Uterus (tissue), 2 donors: ENCODE measurements around the gene CADM2.

Experiments
- CTCF ChIP-seq, 4 experiments: fragments of 200-600 bp in 2 of 4; fragments of 450-650 bp in 2 of 4; sonication (generic) in 2 of 4; IDR thresholded peaks; one replicate each; pipeline ENCODE4 v1.5.1; 2016 to 2019; ENCODE audit warnings: antibody characterized with exemption in 4 of 4, mild to moderate bottlenecking in 2 of 4, moderate library complexity in 1 of 4
- POLR2A ChIP-seq, 2 donors: fragments of 450-650 bp; IDR thresholded peaks; one replicate each; pipeline ENCODE4 v1.6.1; 2016; ENCODE audit warnings: antibody characterized with exemption in 2 of 2, mild to moderate bottlenecking in 1 of 2, moderate library complexity in 1 of 2

DNA sequence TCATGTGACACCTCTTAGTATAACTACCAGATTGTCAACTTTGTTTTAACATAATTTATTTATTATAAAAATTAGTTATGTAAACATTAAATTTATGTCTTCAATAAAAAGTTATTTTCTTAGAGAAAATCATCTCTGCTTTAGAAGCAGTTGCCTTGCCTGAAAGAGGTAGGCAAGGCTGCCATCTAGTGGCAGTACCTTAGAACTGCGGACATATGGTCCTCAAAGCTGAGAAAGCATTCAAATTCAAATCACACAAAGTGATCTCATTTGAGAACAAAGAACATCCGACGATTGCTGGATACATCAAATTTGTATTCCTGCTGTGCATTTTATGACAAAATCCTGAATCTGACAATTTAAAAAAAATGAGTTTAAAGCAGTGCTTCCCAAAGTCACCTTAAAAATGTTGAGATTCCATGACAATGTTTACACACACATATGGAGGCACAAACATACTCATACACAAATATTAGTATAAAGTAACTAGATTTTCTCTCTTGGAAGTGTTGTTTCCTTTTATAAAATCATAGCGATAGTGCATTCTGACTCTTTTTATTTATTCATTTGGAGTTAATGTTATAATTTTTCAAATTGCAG is 617.4 kb downstream of the CADM2 start:
- TF ChIP-seq CTCF (IDR thresholded peaks at IDR 0.05) (peak; percentile 47 to 60 (median 55)), POLR2A (IDR thresholded peaks at IDR 0.05) (no peak)
